Stimulated activated CD4-positive, alpha-beta T cell treated with anti-CD3 and anti-CD28 coated beads, Interleukin-2, amount 100 ng/mL, for 4 hours (primary cell): ENCODE measurements around the gene TNNC2.

ENCODE experiments used
- DNase-seq: peaks from one replicate; pipeline ENCODE4 v3.0.0-alpha.2; 2020; ENCODE audit warnings: low read depth

Gene TNNC2

GRCh38 chr20:45781391-45781931 lies 45.7 kb downstream of the TNNC2 start:
- DNase-seq = no peak

- no peak for DNase-seq
These were observed 47.0 kb downstream of the TNNC2 start for GRCh38 chr20:45780159-45780558.

GRCh38 chr20:45779011-45779915 lies 47.8 kb downstream of the TNNC2 start:
- DNase-seq = no peak

- DNase-seq = no peak
These were observed 50.2 kb downstream of the TNNC2 start for GRCh38 chr20:45776931-45777330.

- DNase-seq = no peak
These were observed 51.7 kb downstream of the TNNC2 start for GRCh38 chr20:45775411-45775810.

GRCh38 chr20:45774945-45775344 lies 52.2 kb downstream of the TNNC2 start:
- DNase-seq = no peak
